GM12865 (cell line): ENCODE results near the gene LMNB1.

Experiments used
- DNase-seq: peaks from one replicate; pipeline ENCODE4 v3.0.0; 2010; ENCODE audit warnings: low read depth
- H3K4me3 ChIP-seq: 2 replicates; pipeline ENCODE4 v1.5.1; 2011; ENCODE audit warnings: mild to moderate bottlenecking, low read depth, low read length, control low read depth
- CTCF ChIP-seq: IDR thresholded peaks from 2 replicates; pipeline ENCODE4 v1.5.1; 2011; ENCODE audit warnings: low read length, control low read depth, low read depth, inconsistent platforms; ENCODE audit not compliant: insufficient read depth; ENCODE audit errors: missing control alignments

Gene LMNB1

GRCh38 chr5:126801174-126801991 is 24.4 kb downstream of the LMNB1 start:
- DNase-seq = no peak
- no peak overlapping the region for H3K4me3 ChIP-seq
- no peak for TF ChIP-seq CTCF

DNA sequence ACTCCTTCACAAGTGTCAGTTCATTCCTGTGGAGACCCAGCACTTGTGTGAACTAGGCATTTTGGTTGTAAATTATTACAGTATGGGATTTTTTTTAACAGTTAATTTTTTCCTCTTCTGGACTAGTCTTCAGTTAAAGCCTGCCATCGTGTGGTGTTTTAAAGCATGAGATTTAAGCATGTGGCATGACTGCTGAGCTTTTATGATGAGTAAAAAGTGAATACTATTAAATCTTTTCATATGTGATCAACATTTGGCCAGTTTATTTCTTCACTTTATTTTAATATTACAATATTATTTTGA is 25.0 kb downstream of the LMNB1 start:
- peak; percentile 35 for TF ChIP-seq CTCF
- no peak overlapping the region for H3K4me3 ChIP-seq
- peak; percentile 56 for DNase-seq

DNA sequence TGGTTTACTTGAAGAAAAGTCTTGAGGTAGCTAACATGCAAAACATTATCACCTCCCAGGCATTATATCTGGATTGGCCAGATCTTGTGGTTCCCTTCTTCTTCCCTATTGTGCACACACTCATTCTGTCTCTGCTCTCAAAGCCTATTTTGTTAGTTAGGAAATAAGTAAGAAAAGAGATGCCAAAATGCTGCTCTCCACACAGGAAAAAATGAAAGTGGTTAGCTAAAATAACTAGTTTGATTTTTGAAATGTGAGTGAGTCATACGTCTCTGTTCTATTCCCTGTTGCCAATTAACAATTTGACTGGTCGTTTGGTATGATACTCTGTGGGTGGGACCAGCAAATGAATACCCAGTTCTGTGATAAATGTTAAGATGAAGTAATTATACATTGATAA is 28.1 kb downstream of the LMNB1 start:
- no peak overlapping the region for H3K4me3 ChIP-seq
- no peak for DNase-seq
- no peak for TF ChIP-seq CTCF

DNA sequence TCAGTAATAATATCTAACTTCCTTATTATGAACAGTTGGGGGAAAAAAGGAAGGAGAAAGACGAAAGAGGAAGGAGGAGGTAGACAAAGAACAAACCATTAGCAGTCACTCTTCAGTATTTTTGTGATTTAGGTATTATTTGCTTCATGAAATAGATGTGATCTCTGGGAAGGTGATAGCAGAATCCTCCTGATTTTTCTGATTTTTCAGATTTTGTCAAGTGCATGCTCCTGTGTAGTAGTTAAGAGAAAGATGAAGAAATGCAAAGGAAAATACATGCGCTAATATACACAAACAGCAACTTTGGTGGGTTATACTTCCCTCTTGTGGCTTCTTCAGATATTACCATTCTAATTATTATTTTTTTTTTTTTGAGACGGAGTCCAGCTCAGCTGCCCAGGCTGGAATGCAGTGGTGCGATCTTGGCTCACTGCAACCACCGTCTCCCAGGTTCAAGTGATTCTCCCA is 31.6 kb downstream of the LMNB1 start:
- TF ChIP-seq CTCF = peak; percentile 35
- DNase-seq = peak; percentile 51
- H3K4me3 ChIP-seq = no peak overlapping the region

GRCh38 chr5:126809916-126810315 is 33.0 kb downstream of the LMNB1 start:
- no peak overlapping the region for H3K4me3 ChIP-seq
- no peak for DNase-seq
- no peak for TF ChIP-seq CTCF

DNA sequence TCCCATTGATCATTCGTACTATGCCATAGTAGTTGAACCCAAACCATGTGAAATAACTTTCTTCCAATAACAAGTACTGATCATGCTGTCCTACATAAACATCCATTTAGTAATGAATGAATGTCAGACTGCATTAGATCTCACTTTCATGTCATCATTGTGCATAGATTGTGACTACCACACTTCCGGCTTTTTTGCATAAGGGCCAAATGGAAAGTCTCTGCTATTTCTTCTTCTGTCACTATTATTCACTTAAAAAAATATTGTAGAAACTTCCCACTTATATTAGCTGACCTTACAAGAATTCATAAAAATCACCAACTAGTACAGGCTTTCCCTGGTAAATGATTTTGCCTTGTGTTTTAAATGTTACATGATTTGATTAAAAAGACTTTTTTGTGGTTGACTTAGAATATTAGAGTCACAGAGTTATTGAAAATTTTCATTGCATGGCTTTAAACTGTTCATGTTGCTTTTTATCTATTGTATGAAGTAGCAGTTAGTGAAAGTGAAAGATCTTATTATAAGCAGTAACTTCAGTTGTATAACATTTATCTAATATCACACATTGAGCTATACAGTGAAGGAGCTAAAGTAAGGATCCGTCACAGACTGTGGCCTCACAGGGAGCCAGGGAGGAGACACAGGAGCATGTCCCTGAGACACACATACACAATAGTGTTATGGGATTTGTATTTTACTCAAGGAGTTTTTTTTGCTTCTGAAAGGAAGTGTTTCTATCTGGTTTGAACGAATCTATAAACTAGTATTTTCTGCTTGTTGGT is 33.9 kb downstream of the LMNB1 start:
- TF ChIP-seq CTCF = no peak
- no peak overlapping the region for H3K4me3 ChIP-seq
- DNase-seq = no peak
